IMR-90 (cell line): ENCODE results near the gene CST7. TPM values are rescaled to one million over a fixed set of nuclear protein-coding genes. Genes with fewer than 3 reads are reported as not detected.

Experiments used
- ATAC-seq: fragments of 200-7000 bp; cut with Tn5 transposase; 2 replicates; pipeline ENCODE4 v1.9.1; 2020; ENCODE audit warnings: low read depth, mild to moderate bottlenecking, moderate library complexity
- BruUV-seq: library from RNA; stranded (reverse); fragments of 400-500 nt; replicated peaks from 2 replicates; lab custom pipeline; 2021; lab: Mats Ljungman, UMichigan
- CTCF ChIA-PET: fragments of 300-600 bp; formaldehyde crosslinking; extraction: SDS; loops from one replicate; lab custom pipeline; 2021; ENCODE audit warnings: antibody characterized with exemption; lab: Yijun Ruan, JAX
- POLR2A ChIA-PET: fragments of 300-600 bp; sonication (Branson Sonifier 250); formaldehyde crosslinking; loops from one replicate; lab custom pipeline; 2022; ENCODE audit warnings: antibody characterized with exemption; ENCODE audit not compliant: unreplicated experiment; lab: Charles Lee
- DNase-seq: peaks from one replicate; pipeline ENCODE4 v3.0.0; 2013
- H2AFZ ChIP-seq: replicated peaks from 2 replicates; pipeline ENCODE3; 2013; ENCODE audit warnings: low read length, mild to moderate bottlenecking; ENCODE audit not compliant: poor library complexity
- H2AK5ac ChIP-seq: 2 replicates; pipeline ENCODE4 v1.6.1; 2013; ENCODE audit warnings: low read depth, low read length, inconsistent platforms
- H2AK9ac ChIP-seq: replicated peaks from 2 replicates; pipeline ENCODE3; 2013; ENCODE audit warnings: mild to moderate bottlenecking, low read depth, low read length, moderate library complexity; ENCODE audit not compliant: poor library complexity
- H2BK120ac ChIP-seq: 2 replicates; pipeline ENCODE4 v1.6.1; 2013; ENCODE audit warnings: low read depth, low read length, inconsistent platforms
- H2BK15ac ChIP-seq: 3 replicates; pipeline ENCODE4 v1.6.1; 2013; ENCODE audit warnings: low read depth, low read length, inconsistent platforms
- H2BK20ac ChIP-seq: 2 replicates; pipeline ENCODE4 v1.6.1; 2013; ENCODE audit warnings: low read depth, mild to moderate bottlenecking, inconsistent platforms, low read length, moderate library complexity
- H2BK5ac ChIP-seq: 2 replicates; pipeline ENCODE4 v1.6.1; 2013; ENCODE audit warnings: mild to moderate bottlenecking, low read depth, low read length, inconsistent platforms; ENCODE audit not compliant: poor library complexity, severe bottlenecking
- H3K14ac ChIP-seq: replicated peaks from 2 replicates; pipeline ENCODE4 v1.6.1; 2013; ENCODE audit warnings: low read depth, low read length, inconsistent platforms
- H3K18ac ChIP-seq: 2 replicates; pipeline ENCODE4 v1.6.1; 2013; ENCODE audit warnings: low read depth, low read length, control low read depth
- H3K23ac ChIP-seq: 2 replicates; pipeline ENCODE4 v1.6.1; 2013; ENCODE audit warnings: low read depth, low read length, inconsistent platforms
- H3K27ac ChIP-seq: 2 replicates; pipeline ENCODE4 v1.5.1; 2013; ENCODE audit warnings: mild to moderate bottlenecking, control low read depth, low read length; ENCODE audit not compliant: insufficient read depth
- H3K27me3 ChIP-seq: 2 replicates; pipeline ENCODE4 v1.6.1; 2013; ENCODE audit warnings: low read length; ENCODE audit not compliant: control insufficient read depth, insufficient read depth
- H3K36me3 ChIP-seq: 2 replicates; pipeline ENCODE4 v1.6.1; 2013; ENCODE audit warnings: low read length, mixed read lengths; ENCODE audit not compliant: control insufficient read depth, insufficient read depth
- H3K4ac ChIP-seq: 2 replicates; pipeline ENCODE4 v1.6.1; 2013; ENCODE audit warnings: low read depth, low read length, inconsistent platforms
- H3K4me1 ChIP-seq: 2 replicates; pipeline ENCODE4 v1.6.1; 2013; ENCODE audit warnings: low read length, mixed read lengths; ENCODE audit not compliant: control insufficient read depth, insufficient read depth
- H3K4me2 ChIP-seq: 2 replicates; pipeline ENCODE4 v1.6.1; 2013; ENCODE audit warnings: low read depth, mild to moderate bottlenecking, control low read depth, low read length, moderate library complexity
- H3K4me3 ChIP-seq: 2 replicates; pipeline ENCODE4 v1.5.1; 2013; ENCODE audit warnings: low read depth, mild to moderate bottlenecking, control low read depth, low read length, moderate library complexity; ENCODE audit not compliant: insufficient read depth
- H3K56ac ChIP-seq: 2 replicates; pipeline ENCODE4 v1.6.1; 2013; ENCODE audit warnings: low read length, inconsistent platforms; ENCODE audit not compliant: insufficient read depth; ENCODE audit errors: extremely low read depth
- H3K79me1 ChIP-seq, 2 experiments: 2 replicates each; pipeline ENCODE4 v1.6.1; 2013; ENCODE audit warnings: low read length in 2 of 2, inconsistent platforms in 1 of 2, low read depth in 1 of 2
- H3K9ac ChIP-seq: 2 replicates; pipeline ENCODE4 v1.6.1; 2013; ENCODE audit warnings: low read depth, low read length, control low read depth
- H3K9me1 ChIP-seq: 2 replicates; pipeline ENCODE4 v1.6.1; 2013; ENCODE audit warnings: low read length, inconsistent platforms; ENCODE audit not compliant: insufficient read depth
- H3K9me3 ChIP-seq: 2 replicates; pipeline ENCODE4 v1.6.1; 2013; ENCODE audit warnings: low read length; ENCODE audit not compliant: control insufficient read depth, insufficient read depth
- H4K20me1 ChIP-seq: 2 replicates; pipeline ENCODE4 v1.6.1; 2013; ENCODE audit warnings: low read length, inconsistent platforms; ENCODE audit not compliant: insufficient read depth
- H4K5ac ChIP-seq: 2 replicates; pipeline ENCODE4 v1.6.1; 2013; ENCODE audit warnings: mild to moderate bottlenecking, low read depth, low read length, control low read depth
- H4K8ac ChIP-seq, 2 experiments: 2 replicates each; pipeline ENCODE4 v1.6.1; 2013; ENCODE audit warnings: low read depth in 2 of 2, low read length in 2 of 2, control low read depth in 1 of 2, inconsistent platforms in 1 of 2
- H4K91ac ChIP-seq: 2 replicates; pipeline ENCODE4 v1.6.1; 2013; ENCODE audit warnings: low read depth, low read length, inconsistent platforms; ENCODE audit not compliant: insufficient read depth
- BHLHE40 ChIP-seq: fragments of 150-350 bp; IDR thresholded peaks from 2 replicates; pipeline ENCODE4 v1.6.1; 2016; ENCODE audit warnings: mild to moderate bottlenecking, low read depth, low read length
- CEBPB ChIP-seq: IDR thresholded peaks from 2 replicates; pipeline ENCODE4 v1.6.1; 2012; ENCODE audit warnings: low read depth, low read length, improper control_type of control experiment
- CHD1 ChIP-seq: IDR thresholded peaks from 2 replicates; pipeline ENCODE4 v1.6.1; 2012; ENCODE audit warnings: low read depth, low read length, improper control_type of control experiment
- FOS ChIP-seq: fragments of 150-350 bp; IDR thresholded peaks from 2 replicates; pipeline ENCODE4 v1.6.1; 2016; ENCODE audit warnings: low read depth, low read length
- MAFK ChIP-seq: IDR thresholded peaks from 2 replicates; pipeline ENCODE4 v1.6.1; 2012; ENCODE audit warnings: low read depth, low read length, improper control_type of control experiment
- MAZ ChIP-seq: IDR thresholded peaks from 2 replicates; pipeline ENCODE4 v1.6.1; 2012; ENCODE audit warnings: low read depth, mild to moderate bottlenecking, low read length, improper control_type of control experiment, moderate library complexity, borderline replicate concordance
- MXI1 ChIP-seq: IDR thresholded peaks from 2 replicates; pipeline ENCODE4 v1.6.1; 2012; ENCODE audit warnings: low read depth, mild to moderate bottlenecking, low read length, moderate library complexity, borderline replicate concordance
- NFE2L2 ChIP-seq: fragments of 150-350 bp; IDR thresholded peaks from 2 replicates; pipeline ENCODE4 v1.6.1; 2016; ENCODE audit warnings: low read depth, mild to moderate bottlenecking, low read length
- POLR2A ChIP-seq: IDR thresholded peaks from 2 replicates; pipeline ENCODE4 v1.6.1; 2012; ENCODE audit warnings: mild to moderate bottlenecking, low read depth, low read length
- RAD21 ChIP-seq: IDR thresholded peaks from 2 replicates; pipeline ENCODE4 v1.6.1; 2012; ENCODE audit warnings: low read length, improper control_type of control experiment
- RCOR1 ChIP-seq: IDR thresholded peaks from 2 replicates; pipeline ENCODE4 v1.6.1; 2012; ENCODE audit warnings: mild to moderate bottlenecking, low read length, improper control_type of control experiment; ENCODE audit not compliant: insufficient replicate concordance
- RFX5 ChIP-seq: IDR thresholded peaks from 2 replicates; pipeline ENCODE4 v1.8.0; 2012; ENCODE audit warnings: low read depth, mild to moderate bottlenecking, low read length, moderate library complexity
- SMC3 ChIP-seq: fragments of 150-350 bp; IDR thresholded peaks from 2 replicates; pipeline ENCODE4 v1.6.1; 2016; ENCODE audit warnings: low read depth, mild to moderate bottlenecking, antibody characterized with exemption, low read length, moderate library complexity
- WGBS, 2 experiments: methylation state at CpG; one replicate each; pipeline versions ENCODE4 v1.1.5 to v1.1.7; 2013; ENCODE audit warnings: missing lambda C conversion rate in 2 of 2; ENCODE audit not compliant: insufficient read length in 1 of 2; ENCODE audit errors: extremely low coverage in 2 of 2; 5-methylcytosine and 5-hydroxymethylcytosine counted together
- dilution Hi-C: fragments of 300-500 bp; cut with HindIII; formaldehyde crosslinking; loops from one replicate; pipeline ENCODE4 v1.14.3; 2018; ENCODE audit warnings: low sequenced_read_pairs; ENCODE audit not compliant: unreplicated experiment
- in situ Hi-C: fragments of 300-500 bp; cut with MboI; formaldehyde crosslinking; loops from 3 replicates; pipeline ENCODE4 v1.14.3; 2019; ENCODE audit warnings: low sequenced_read_pairs, inconsistent platforms, mixed read lengths
- intact Hi-C: fragments of 100-400 bp; cut with micrococcal nuclease; formaldehyde crosslinking; loops from 2 replicates; pipeline ENCODE4 v1.10.0; 2022
- polyA plus RNA-seq, 3 experiments: library from polyadenylated mRNA; depleted of rRNA; stranded (reverse); fragments of >200 nt; gene quantifications; 2 replicates each; pipeline ENCODE4 v1.2.3, GENCODE V29; 2012; ENCODE audit warnings: low replicate concordance in 1 of 3
- total RNA-seq: library from RNA; depleted of rRNA; stranded (reverse); fragments of >200 nt; gene quantifications from 2 replicates; pipeline ENCODE4 v1.2.3, GENCODE V29; 2012
- TF ChIP-seq, protein P1 (sequence below): fragments of 150-350 bp; IDR thresholded peaks from 2 replicates; pipeline ENCODE4 v1.6.1; 2016; ENCODE audit warnings: low read depth, mild to moderate bottlenecking, low read length, moderate library complexity, borderline replicate concordance
- TF ChIP-seq, protein P2 (sequence below): conservative IDR thresholded peaks from 2 replicates; pipeline ENCODE4 v1.5.1; 2012; ENCODE audit warnings: mild to moderate bottlenecking, low read depth, low read length, improper control_type of control experiment
- TF ChIP-seq, protein P3 (sequence below): fragments of 150-350 bp; IDR thresholded peaks from 2 replicates; pipeline ENCODE4 v1.6.1; 2017; ENCODE audit warnings: mild to moderate bottlenecking, antibody characterized with exemption, low read length, low read depth

The CST7 gene
- total and polyA plus RNA-seq, 2 of the 4 experiments (the other 2 are of a cell fraction) = not detected

DNA sequence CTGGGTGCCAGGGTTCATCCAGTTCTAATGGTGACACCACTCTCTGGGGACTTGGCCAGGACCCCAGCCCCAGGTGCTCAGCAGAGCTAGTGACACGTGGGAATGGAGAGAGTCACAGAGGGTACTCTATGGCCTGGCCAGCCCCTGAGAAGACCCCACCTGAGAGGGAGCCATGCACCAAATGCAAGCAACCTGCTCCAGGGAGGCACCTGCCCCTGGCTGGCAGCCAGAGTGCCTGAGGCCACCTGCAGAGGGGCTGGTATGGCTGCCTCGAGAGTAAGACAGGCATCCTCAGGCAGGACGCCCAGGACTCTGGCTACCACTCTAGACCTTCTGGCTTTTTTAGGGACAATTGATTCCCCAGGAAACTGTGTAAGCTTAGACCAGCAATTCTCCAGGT, 38.6 kb upstream of the CST7 start:
- TF ChIP-seq, protein P1, sequence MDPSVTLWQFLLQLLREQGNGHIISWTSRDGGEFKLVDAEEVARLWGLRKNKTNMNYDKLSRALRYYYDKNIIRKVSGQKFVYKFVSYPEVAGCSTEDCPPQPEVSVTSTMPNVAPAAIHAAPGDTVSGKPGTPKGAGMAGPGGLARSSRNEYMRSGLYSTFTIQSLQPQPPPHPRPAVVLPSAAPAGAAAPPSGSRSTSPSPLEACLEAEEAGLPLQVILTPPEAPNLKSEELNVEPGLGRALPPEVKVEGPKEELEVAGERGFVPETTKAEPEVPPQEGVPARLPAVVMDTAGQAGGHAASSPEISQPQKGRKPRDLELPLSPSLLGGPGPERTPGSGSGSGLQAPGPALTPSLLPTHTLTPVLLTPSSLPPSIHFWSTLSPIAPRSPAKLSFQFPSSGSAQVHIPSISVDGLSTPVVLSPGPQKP = no peak
- TF ChIP-seq MAFK (no peak), CEBPB (no peak), RCOR1 (no peak), BHLHE40 (no peak), NFE2L2 (no peak), POLR2A (no peak), RFX5 (no peak), MAZ (no peak), CHD1 (no peak), MXI1 (no peak), SMC3 (no peak), RAD21 (no peak), FOS (no peak)
- TF ChIP-seq, protein P2, sequence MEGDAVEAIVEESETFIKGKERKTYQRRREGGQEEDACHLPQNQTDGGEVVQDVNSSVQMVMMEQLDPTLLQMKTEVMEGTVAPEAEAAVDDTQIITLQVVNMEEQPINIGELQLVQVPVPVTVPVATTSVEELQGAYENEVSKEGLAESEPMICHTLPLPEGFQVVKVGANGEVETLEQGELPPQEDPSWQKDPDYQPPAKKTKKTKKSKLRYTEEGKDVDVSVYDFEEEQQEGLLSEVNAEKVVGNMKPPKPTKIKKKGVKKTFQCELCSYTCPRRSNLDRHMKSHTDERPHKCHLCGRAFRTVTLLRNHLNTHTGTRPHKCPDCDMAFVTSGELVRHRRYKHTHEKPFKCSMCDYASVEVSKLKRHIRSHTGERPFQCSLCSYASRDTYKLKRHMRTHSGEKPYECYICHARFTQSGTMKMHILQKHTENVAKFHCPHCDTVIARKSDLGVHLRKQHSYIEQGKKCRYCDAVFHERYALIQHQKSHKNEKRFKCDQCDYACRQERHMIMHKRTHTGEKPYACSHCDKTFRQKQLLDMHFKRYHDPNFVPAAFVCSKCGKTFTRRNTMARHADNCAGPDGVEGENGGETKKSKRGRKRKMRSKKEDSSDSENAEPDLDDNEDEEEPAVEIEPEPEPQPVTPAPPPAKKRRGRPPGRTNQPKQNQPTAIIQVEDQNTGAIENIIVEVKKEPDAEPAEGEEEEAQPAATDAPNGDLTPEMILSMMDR = no peak
- TF ChIP-seq, protein P3, sequence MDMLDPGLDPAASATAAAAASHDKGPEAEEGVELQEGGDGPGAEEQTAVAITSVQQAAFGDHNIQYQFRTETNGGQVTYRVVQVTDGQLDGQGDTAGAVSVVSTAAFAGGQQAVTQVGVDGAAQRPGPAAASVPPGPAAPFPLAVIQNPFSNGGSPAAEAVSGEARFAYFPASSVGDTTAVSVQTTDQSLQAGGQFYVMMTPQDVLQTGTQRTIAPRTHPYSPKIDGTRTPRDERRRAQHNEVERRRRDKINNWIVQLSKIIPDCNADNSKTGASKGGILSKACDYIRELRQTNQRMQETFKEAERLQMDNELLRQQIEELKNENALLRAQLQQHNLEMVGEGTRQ = no peak
- no peak overlapping the region for H4K8ac ChIP-seq
- no peak overlapping the region for H2AK5ac ChIP-seq
- no peak overlapping the region for H3K14ac ChIP-seq
- no peak overlapping the region for H3K9ac ChIP-seq
- no peak for DNase-seq
- 60% methylated on average over 1 of the region's 3 CpGs; no CpG with 5 or more reads in 1 of the 2 experiments for WGBS, 2 experiments
- H2BK5ac ChIP-seq = no peak overlapping the region
- no peaks in the 10 kb centered on the region for H3K79me1 ChIP-seq
- CTCF ChIA-PET = no interaction called here
- H4K20me1 ChIP-seq = no peaks in the 10 kb centered on the region
- no peak overlapping the region for H3K4me3 ChIP-seq
- POLR2A ChIA-PET = no interaction called here
- in situ Hi-C loops = loop anchor here (25.0 kb wide), 1 partner anchor 973 kb away; no protein-coding TSS in a partner anchor
- no peak overlapping the region for H3K18ac ChIP-seq
- no peak overlapping the region for H4K5ac ChIP-seq
- no peak overlapping the region for H3K4ac ChIP-seq
- H3K36me3 ChIP-seq = no peaks in the 10 kb centered on the region
- no peak overlapping the region for H3K4me2 ChIP-seq
- H3K4me1 ChIP-seq = no peaks in the 10 kb centered on the region
- H2BK120ac ChIP-seq = no peak overlapping the region
- H2BK20ac ChIP-seq = no peak overlapping the region
- H2AK9ac ChIP-seq = no peak overlapping the region
- dilution Hi-C loops = no loop called here
- H3K27me3 ChIP-seq = peaks cover 7% of the 10 kb centered on the region; the same call in 1 of the 2 replicates
- no peak overlapping the region for H3K56ac ChIP-seq
- ATAC-seq = no peak
- H3K9me3 ChIP-seq = no peaks in the 10 kb centered on the region
- no peaks in the 10 kb centered on the region for H3K9me1 ChIP-seq
- H3K23ac ChIP-seq = no peak overlapping the region
- H2BK15ac ChIP-seq = no peak overlapping the region
- intact Hi-C loops = no loop called here
- no peak overlapping the region for H4K91ac ChIP-seq
- no peak overlapping the region for H2AFZ ChIP-seq
- no peak overlapping the region for H3K27ac ChIP-seq
- BruUV-seq = no TSS peak
